Common myeloid progenitor, CD34-positive (primary cell): Measurements from ENCODE around the gene TRIP10.
A peak's percentile ranks its signal among the peaks of the same experiment; 100 is the strongest.

Experiments
- CTCF ChIA-PET: fragments of 350-600 bp; sonication (Branson Sonifier 250); formaldehyde crosslinking; loops from one replicate; lab custom pipeline; 2021; ENCODE audit warnings: antibody characterized with exemption; lab: Charles Lee
- POLR2A ChIA-PET: fragments of 350-600 bp; sonication (Branson Sonifier 250); formaldehyde crosslinking; loops from one replicate; lab custom pipeline; 2021; ENCODE audit warnings: antibody characterized with exemption; lab: Charles Lee
- DNase-seq, 3 donors: peaks; one replicate each; pipeline versions ENCODE4 v3.0.0 to v3.0.0-alpha.2; 2013
- H3K27ac ChIP-seq, 2 experiments: 1 replicate in 1 of 2; 2 replicates in 1 of 2; pipeline ENCODE4 v1.7.0; 2013; ENCODE audit warnings: inconsistent platforms in 2 of 2, low read length in 2 of 2, mild to moderate bottlenecking in 2 of 2, low read depth in 1 of 2, moderate library complexity in 1 of 2; ENCODE audit not compliant: severe bottlenecking in 2 of 2, insufficient read depth in 1 of 2, poor library complexity in 1 of 2
- H3K27me3 ChIP-seq, 5 experiments: replicated peaks in 2 of 5; 1 replicate in 3 of 5; 2 replicates in 2 of 5; pipeline versions ENCODE4 v1.6.1 to v1.7.0; 2013; ENCODE audit warnings: low read length in 4 of 5, mild to moderate bottlenecking in 2 of 5, moderate library complexity in 2 of 5, inconsistent platforms in 1 of 5; ENCODE audit not compliant: insufficient read depth in 5 of 5, control insufficient read depth in 4 of 5
- H3K36me3 ChIP-seq, 4 experiments: 1 replicate in 2 of 4; 2 replicates in 2 of 4; pipeline versions ENCODE4 v1.6.1 to v1.7.0; 2013; ENCODE audit warnings: low read length in 3 of 4, control low read depth in 1 of 4, mild to moderate bottlenecking in 1 of 4; ENCODE audit not compliant: control insufficient read depth in 4 of 4, insufficient read depth in 4 of 4
- H3K4me1 ChIP-seq, 4 experiments: 1 replicate in 3 of 4; 2 replicates in 1 of 4; pipeline versions ENCODE4 v1.6.1 to v1.7.1; 2013; ENCODE audit warnings: low read length in 3 of 4, mild to moderate bottlenecking in 3 of 4, control low read depth in 1 of 4, inconsistent platforms in 1 of 4, moderate library complexity in 1 of 4; ENCODE audit not compliant: control insufficient read depth in 4 of 4, insufficient read depth in 4 of 4; ENCODE audit errors: control extremely low read depth in 1 of 4
- H3K4me3 ChIP-seq, 7 experiments: 1 replicate in 4 of 7; 2 replicates in 3 of 7; pipeline versions ENCODE4 v1.5.1 to v1.7.0; 2013; ENCODE audit warnings: mild to moderate bottlenecking in 7 of 7, low read length in 6 of 7, moderate library complexity in 6 of 7, inconsistent platforms in 2 of 7, low read depth in 2 of 7, control low read depth in 1 of 7; ENCODE audit not compliant: insufficient read depth in 4 of 7, control insufficient read depth in 1 of 7; ENCODE audit errors: extremely low read depth in 1 of 7
- H3K9me3 ChIP-seq, 5 experiments: 1 replicate in 4 of 5; 2 replicates in 1 of 5; pipeline versions ENCODE4 v1.6.1 to v1.7.1; 2013; ENCODE audit warnings: low read length in 4 of 5, mild to moderate bottlenecking in 2 of 5, inconsistent platforms in 1 of 5, low read depth in 1 of 5, moderate library complexity in 1 of 5; ENCODE audit not compliant: control insufficient read depth in 4 of 5, insufficient read depth in 2 of 5; ENCODE audit errors: control extremely low read depth in 1 of 5
- WGBS: methylation state at CpG from one replicate; pipeline ENCODE4 v1.1.5; 2013; ENCODE audit not compliant: insufficient coverage; 5-methylcytosine and 5-hydroxymethylcytosine counted together

TRIP10 gene

GRCh38 chr19:6731822-6732221 is 7.7 kb upstream of the TRIP10 start:
- 99% methylated on average over 22 of the region's 22 CpGs for WGBS
- no peaks in the 10 kb centered on the region for H3K27me3 ChIP-seq
- H3K4me3 ChIP-seq, result no peak overlapping the region
- ChIA-PET CTCF (no interaction called here), POLR2A (no interaction called here)
- H3K9me3 ChIP-seq, result no peaks in the 10 kb centered on the region
- peaks cover 2 to 31% (median 14%) of the 10 kb centered on the region in 4 experiments for H3K36me3 ChIP-seq
- peaks cover 0 to 35% (median 25%) of the 10 kb centered on the region in 4 experiments for H3K4me1 ChIP-seq
- DNase-seq, result no peak
- H3K27ac ChIP-seq, result no peak overlapping the region

DNA sequence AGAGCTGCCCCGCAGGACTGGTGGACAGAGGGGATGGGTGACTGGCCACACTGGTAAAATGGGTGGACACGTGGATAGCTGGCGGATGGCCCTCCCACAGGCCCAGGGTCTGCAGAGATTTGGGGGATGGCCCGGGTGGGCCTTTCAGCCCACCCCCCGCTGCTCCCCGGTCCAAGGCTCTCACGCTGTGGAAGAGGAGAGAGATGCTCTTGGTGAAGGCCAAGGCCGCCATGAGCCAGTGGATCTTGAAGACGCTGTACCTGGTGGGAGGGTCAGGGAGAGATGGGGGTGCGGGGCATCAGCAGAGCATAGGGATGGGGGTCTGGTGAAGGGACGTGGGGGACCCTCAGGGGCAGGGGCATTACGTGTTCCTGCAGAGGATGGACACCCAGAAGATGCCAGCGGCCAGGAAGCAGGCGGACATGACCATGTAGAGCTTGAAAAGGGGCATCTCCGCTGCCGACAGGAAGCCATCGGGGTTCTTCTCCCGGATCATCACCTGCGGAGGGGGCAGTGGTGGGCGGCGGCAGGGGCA is 6.6 kb upstream of the TRIP10 start:
- H3K27me3 ChIP-seq, result no peaks in the 10 kb centered on the region
- 95% methylated on average over 21 of the region's 21 CpGs for WGBS
- H3K36me3 ChIP-seq, result peaks cover 2 to 31% (median 14%) of the 10 kb centered on the region in 4 experiments
- CTCF ChIA-PET, result interaction anchor here (1.2 kb wide), 1 partner anchor 129 kb away, joined by 3 read pairs; no protein-coding TSS in a partner anchor
- POLR2A ChIA-PET, result no interaction called here
- no peak for DNase-seq
- no peak overlapping the region for H3K27ac ChIP-seq
- no peaks in the 10 kb centered on the region for H3K9me3 ChIP-seq
- H3K4me1 ChIP-seq, result peaks cover 1 to 38% (median 27%) of the 10 kb centered on the region in 4 experiments
- no peak overlapping the region for H3K4me3 ChIP-seq

GRCh38 chr19:6733338-6734095 is 6.0 kb upstream of the TRIP10 start:
- POLR2A ChIA-PET, result no interaction called here
- Histone ChIP-seq H3K27me3 (no peaks in the 10 kb centered on the region), H3K4me1 (peaks cover 5 to 38% (median 28%) of the 10 kb centered on the region in 4 experiments), H3K36me3 (peaks cover 2 to 31% (median 14%) of the 10 kb centered on the region in 4 experiments), H3K9me3 (no peaks in the 10 kb centered on the region), H3K4me3 (no peak overlapping the region), H3K27ac (no peak overlapping the region)
- CTCF ChIA-PET, result interaction anchor here (1.2 kb wide), 1 partner anchor 128 kb away, joined by 3 read pairs; no protein-coding TSS in a partner anchor
- no peak for DNase-seq
- 97% methylated on average over 24 of the region's 29 CpGs for WGBS

GRCh38 chr19:6734096-6734696 is 5.3 kb upstream of the TRIP10 start:
- WGBS, result 85% methylated on average over 14 of the region's 20 CpGs
- no peak for DNase-seq
- Histone ChIP-seq H3K9me3 (no peaks in the 10 kb centered on the region), H3K27ac (no peak overlapping the region), H3K27me3 (no peaks in the 10 kb centered on the region), H3K4me3 (no peak overlapping the region), H3K36me3 (peaks cover 2 to 31% (median 14%) of the 10 kb centered on the region in 4 experiments), H3K4me1 (peaks cover 5 to 38% (median 30%) of the 10 kb centered on the region in 4 experiments)
- ChIA-PET CTCF (interaction anchor here (0.9 to 1.0 kb wide), 2 partner anchors 88 to 101 kb away, joined by 3 read pairs; no protein-coding TSS in a partner anchor), POLR2A (no interaction called here)

DNA sequence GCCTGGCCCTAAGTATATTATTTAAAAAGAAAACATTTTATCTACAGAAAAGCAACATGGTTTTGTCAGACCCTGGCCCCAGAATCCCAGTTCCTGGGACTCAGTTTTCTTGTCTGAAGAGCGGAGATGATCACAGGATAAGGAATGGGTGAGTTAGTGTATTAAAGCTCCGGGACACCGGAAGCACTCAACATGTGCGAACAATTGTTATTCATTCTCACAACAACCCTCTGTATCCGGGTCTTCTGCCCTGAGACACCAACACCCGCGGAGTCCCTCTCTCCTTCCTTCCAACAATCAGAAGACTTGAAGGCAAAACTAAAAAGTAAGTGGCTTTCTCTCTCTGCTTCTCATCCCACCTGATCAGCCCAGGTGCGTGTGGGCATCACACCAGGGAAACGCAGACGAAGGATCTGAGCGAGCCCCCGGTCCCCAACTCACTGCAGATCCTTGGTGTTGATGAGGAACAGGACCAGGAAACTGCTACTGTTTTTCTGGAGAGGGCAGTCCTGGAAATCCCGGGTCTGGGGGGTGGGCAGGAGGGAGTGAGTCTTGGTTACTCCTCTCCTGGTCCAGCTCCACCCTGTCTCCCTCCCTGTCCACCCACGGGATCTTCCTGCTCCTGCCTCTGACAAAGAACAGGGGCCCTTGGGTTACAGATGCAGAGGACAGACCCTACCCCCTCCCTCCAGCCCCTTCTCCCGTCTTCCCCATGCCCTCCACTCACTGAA is 4.1 kb upstream of the TRIP10 start:
- H3K4me3 ChIP-seq, result peak overlapping the region in 2 of 7 experiments; percentile 77 to 93
- POLR2A ChIA-PET, result no interaction called here

DNA sequence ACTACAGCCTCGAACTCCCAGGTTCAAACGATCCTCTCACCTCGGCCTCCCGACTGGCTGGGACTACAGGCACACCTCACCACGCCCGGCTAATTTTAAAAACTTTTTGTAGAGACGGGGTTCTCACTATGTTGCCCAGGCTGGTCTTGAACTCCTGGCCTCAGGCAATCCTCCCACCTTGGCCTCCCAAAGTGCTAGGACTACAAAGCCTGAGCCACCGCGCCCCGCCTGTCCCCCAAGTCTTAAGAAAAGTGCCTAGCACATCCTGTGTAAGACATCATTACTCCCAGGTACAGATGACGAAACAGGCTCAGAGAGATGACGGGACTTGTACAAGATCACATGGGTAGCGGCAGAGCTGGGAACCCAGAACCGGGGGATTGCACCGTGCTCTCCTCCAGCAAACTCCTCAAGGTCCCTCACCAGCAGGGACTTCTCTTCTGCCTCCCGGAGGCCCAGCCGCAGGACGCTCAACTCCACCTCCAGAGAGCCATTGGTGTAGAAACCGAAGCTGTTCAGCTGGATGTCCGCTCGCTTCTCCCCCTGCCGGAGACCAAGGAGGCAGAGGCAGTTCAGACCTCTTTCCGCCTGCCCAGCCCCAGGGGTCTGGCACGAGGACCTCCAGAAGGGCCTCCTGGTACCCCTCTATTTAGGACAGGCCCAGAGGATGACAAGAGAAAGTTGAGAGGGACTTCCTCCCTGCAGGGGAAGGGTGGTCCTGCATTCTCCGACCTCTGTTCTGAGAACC is 3.1 kb upstream of the TRIP10 start:
- no peaks in the 10 kb centered on the region for H3K27me3 ChIP-seq
- H3K4me3 ChIP-seq, result peak overlapping the region; percentile 77 to 93 (median 79)
- ChIA-PET CTCF (interaction anchor here (1.0 to 3.9 kb wide), 15 partner anchors 11 to 220 kb away, joined by 3 to 31 read pairs (median 5); partner anchors contain the start of gene VAV1), POLR2A (no interaction called here)
- H3K36me3 ChIP-seq, result peaks cover 2 to 27% (median 14%) of the 10 kb centered on the region in 4 experiments
- peak; percentile 86 to 91 (median 89) for DNase-seq
- WGBS, result 27% methylated on average over 25 of the region's 25 CpGs
- peaks cover 5 to 53% (median 48%) of the 10 kb centered on the region in 4 experiments for H3K4me1 ChIP-seq
- H3K9me3 ChIP-seq, result no peaks in the 10 kb centered on the region
- H3K27ac ChIP-seq, result peak overlapping the region; percentile 95 to 98

More for the DNA sequence above, 4.1 kb upstream of the TRIP10 start:
- Histone ChIP-seq H3K27ac (peak overlapping the region in 1 of 2 experiments; percentile 98), H3K36me3 (peaks cover 2 to 31% (median 14%) of the 10 kb centered on the region in 4 experiments), H3K4me1 (peaks cover 5 to 43% (median 38%) of the 10 kb centered on the region in 4 experiments), H3K27me3 (no peaks in the 10 kb centered on the region), H3K9me3 (no peaks in the 10 kb centered on the region)
- CTCF ChIA-PET, result interaction anchor here (0.9 to 3.9 kb wide), 11 partner anchors 10 to 183 kb away, joined by 3 to 22 read pairs (median 4); partner anchors contain the start of gene VAV1
- DNase-seq, result no peak
- WGBS, result 90% methylated on average over 13 of the region's 15 CpGs
